Stimulated activated memory B cell treated with anti-CD40 and anti-IgM and Interleukin-4, amounts not matched to agents 10 μg/mL and 1 μg/mL and 100 μg/mL, for 72 hours (primary cell): ENCODE data around the gene TNIK.

Source experiments
- ATAC-seq: fragments of 150-1000 bp; cut with Tn5 transposase; 2 replicates; pipeline ENCODE4 v1.10.0; 2021
- H3K27ac Mint-ChIP-seq: one replicate; pipeline ENCODE4 v1.8.0; 2022; ENCODE audit warnings: mild to moderate bottlenecking, mixed read lengths
- H3K27me3 Mint-ChIP-seq: one replicate; pipeline ENCODE4 v1.8.0; 2022; ENCODE audit warnings: mixed read lengths
- H3K36me3 Mint-ChIP-seq: one replicate; pipeline ENCODE4 v1.8.0; 2022; ENCODE audit warnings: mixed read lengths
- H3K4me1 Mint-ChIP-seq: one replicate; pipeline ENCODE4 v1.8.0; 2022; ENCODE audit warnings: mixed read lengths
- H3K4me3 Mint-ChIP-seq: one replicate; pipeline ENCODE4 v1.8.0; 2022; ENCODE audit warnings: mild to moderate bottlenecking, moderate library complexity, mixed read lengths
- H3K9me3 Mint-ChIP-seq: one replicate; pipeline ENCODE4 v1.8.0; 2022; ENCODE audit warnings: mixed read lengths

The TNIK gene

DNA sequence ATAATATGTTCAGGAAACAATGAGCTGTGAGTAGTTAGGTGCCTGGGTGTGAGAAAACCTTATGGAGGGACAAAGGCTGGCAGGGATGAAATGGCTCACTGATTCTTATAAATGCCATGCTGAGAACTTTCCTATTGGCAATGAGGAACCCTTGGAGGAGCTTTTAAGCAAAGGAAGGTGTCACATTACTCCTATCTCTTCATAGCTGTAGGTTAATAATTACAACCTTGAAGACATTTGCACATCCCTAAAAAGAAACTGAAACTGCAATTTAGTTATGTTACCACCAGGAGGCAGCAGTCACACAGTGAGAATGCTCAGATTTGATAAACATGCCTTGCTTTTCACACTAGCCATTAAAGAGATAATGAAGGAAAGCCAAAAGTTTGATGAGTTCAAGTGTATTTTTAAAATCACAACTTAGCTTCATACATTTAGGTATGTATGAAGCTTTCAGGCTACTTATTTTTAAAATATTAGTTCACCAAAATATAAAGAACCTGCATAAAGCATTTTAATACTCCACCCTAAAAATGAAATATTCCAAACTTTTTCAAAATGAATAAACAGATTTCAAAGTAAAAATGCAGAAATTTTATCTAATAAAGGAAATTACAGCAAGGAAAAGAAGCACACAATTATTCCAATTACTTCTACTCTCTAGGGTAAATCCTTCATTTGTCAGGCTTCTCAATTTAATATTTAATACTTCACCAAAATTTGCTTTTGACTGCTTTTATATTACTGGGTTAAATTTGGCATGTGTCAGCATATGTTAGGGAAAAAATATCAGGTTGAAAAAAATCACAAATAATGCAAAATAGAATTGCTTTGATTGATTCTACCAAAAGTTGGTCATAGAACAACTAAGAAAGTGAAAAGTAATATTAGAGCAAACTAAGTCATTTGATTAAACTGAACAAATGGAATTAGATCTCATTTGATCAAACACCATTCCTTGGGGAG, 296.8 kb downstream of the TNIK start:
- no peak overlapping the region for H3K4me3 Mint-ChIP-seq
- no peaks in the 10 kb centered on the region for H3K36me3 Mint-ChIP-seq
- peaks cover 9% of the 10 kb centered on the region for H3K9me3 Mint-ChIP-seq
- H3K27ac Mint-ChIP-seq: no peak overlapping the region
- H3K27me3 Mint-ChIP-seq: no peaks in the 10 kb centered on the region
- H3K4me1 Mint-ChIP-seq: peaks cover 12% of the 10 kb centered on the region
- ATAC-seq: no peak

DNA sequence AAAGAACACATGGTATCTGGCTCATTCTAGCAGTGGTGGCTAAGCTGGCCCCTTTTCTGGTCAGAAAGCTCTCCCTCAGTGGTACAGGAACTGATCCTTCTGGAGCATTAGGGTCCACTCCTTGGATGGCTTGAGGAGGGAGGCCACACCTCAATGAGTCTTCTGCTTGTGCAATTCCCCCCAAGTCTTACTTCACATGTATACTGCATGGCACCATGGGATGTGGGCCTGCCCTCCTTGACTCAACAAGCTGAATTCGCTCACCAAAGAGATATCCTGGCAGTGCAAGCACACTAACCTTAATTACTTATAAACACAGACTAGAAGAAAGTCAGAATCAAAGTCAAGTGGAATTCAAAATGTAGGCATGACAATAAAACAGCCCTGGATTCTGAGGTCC, 299.9 kb downstream of the TNIK start:
- Mint-ChIP-seq H3K4me1 (peaks cover under 1% of the 10 kb centered on the region), H3K27me3 (no peaks in the 10 kb centered on the region), H3K36me3 (no peaks in the 10 kb centered on the region), H3K4me3 (no peak overlapping the region), H3K27ac (no peak overlapping the region), H3K9me3 (peaks cover 9% of the 10 kb centered on the region)
- ATAC-seq: no peak

DNA sequence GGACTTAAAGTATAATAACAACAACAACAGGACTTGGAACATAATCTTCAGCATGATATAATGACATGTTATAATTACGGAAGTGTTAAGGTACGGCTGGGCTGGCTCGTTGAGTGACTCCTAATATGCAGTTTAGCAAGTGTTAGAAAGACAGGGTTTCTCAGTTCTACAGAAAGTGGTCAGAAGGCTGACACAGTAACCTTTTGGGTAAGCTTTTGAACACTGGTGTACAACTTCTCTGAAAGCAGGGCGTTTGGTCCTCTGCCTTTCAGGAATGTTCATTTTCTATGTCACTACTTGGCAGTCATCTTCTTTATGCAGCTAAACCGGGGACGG, 300.4 kb downstream of the TNIK start:
- H3K4me3 Mint-ChIP-seq: no peak overlapping the region
- peaks cover 9% of the 10 kb centered on the region for H3K9me3 Mint-ChIP-seq
- no peak overlapping the region for H3K27ac Mint-ChIP-seq
- H3K4me1 Mint-ChIP-seq: no peaks in the 10 kb centered on the region
- no peaks in the 10 kb centered on the region for H3K36me3 Mint-ChIP-seq
- ATAC-seq: no peak
- no peaks in the 10 kb centered on the region for H3K27me3 Mint-ChIP-seq

DNA sequence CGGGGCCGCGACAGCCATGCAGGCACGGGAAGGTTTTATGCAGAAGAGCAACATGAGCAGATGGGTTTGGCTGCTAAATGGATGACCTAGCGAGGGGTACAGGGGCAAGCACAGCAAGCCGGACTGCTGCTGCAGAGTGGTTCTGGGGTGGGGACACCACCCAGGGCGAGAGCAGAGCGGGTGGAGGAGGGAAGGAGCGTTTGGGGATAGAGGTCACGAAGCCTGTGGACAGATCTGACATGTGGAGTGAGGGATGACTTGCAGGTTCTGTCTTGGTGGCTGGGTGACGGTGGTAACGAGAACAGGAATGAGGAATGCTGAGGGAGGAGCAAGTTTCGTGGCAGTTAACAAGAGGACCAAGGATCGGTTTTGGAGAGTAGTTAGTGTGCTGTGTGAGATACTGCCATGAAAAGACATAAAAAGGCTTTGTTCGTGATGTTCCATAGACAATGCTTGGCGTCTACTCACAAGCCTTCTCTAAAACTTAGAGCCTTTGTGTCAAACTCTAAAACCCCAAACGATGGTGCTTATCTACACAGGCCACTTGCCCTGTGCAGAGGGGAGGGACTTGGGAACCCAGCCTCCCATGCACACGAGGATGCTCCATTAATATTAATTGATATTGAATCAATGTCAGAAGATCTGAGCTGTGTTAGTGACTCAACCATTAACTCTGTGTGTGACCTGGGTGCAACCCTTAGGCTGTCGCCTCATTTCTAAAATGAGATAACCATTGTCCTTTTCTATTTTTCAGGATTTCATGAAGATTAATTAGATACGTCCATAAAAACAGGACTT, 301.0 kb downstream of the TNIK start:
- H3K4me1 Mint-ChIP-seq: no peaks in the 10 kb centered on the region
- ATAC-seq: peak; percentile 29
- H3K4me3 Mint-ChIP-seq: no peak overlapping the region
- peaks cover 9% of the 10 kb centered on the region for H3K9me3 Mint-ChIP-seq
- no peaks in the 10 kb centered on the region for H3K36me3 Mint-ChIP-seq
- H3K27me3 Mint-ChIP-seq: no peaks in the 10 kb centered on the region
- no peak overlapping the region for H3K27ac Mint-ChIP-seq

DNA sequence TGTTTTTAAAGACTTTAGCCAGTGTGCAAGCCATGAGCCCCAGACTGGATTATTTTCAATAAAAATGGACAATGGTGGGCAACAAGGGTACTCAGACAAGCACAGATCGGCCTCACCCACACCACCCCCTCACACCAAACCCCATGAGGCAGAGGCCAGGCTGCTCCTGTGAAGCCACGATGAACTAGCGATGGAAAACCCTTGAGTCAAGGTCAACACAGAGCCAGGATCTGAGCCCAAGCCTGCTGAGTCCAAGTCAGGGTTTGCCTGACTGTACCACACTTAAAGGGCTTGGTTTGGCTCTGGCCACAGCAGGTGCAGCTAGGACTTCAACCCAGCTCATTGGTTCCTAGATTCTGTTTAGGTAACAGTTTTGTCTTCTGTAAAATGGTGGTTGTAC, 302.2 kb downstream of the TNIK start:
- Mint-ChIP-seq H3K9me3 (peaks cover 6% of the 10 kb centered on the region), H3K4me3 (no peak overlapping the region), H3K27ac (no peak overlapping the region), H3K4me1 (no peaks in the 10 kb centered on the region), H3K36me3 (no peaks in the 10 kb centered on the region), H3K27me3 (no peaks in the 10 kb centered on the region)
- ATAC-seq: no peak

DNA sequence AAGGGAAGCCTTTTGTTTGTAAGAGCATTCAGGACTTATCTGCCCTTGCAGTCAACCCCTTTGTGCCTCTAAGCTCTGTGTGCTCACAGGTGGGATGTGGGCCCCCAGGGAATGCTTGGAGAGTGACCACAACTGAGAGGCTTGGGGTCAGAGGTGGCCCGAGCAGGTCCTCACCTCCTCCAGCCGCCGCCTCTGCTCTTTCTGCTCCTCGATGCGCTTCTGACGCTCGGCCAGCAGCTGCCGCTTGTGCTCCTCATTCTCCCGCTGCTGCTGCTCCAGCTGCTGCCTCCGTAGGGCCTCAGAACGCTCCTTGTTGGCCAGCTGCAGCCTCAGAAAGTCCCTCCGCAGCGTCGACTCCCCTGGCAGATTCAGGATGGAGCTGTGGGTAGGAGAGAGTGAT, 302.9 kb downstream of the TNIK start:
- no peak overlapping the region for H3K27ac Mint-ChIP-seq
- H3K27me3 Mint-ChIP-seq: no peaks in the 10 kb centered on the region
- no peak overlapping the region for H3K4me3 Mint-ChIP-seq
- ATAC-seq: no peak
- no peaks in the 10 kb centered on the region for H3K4me1 Mint-ChIP-seq
- no peaks in the 10 kb centered on the region for H3K36me3 Mint-ChIP-seq
- peaks cover under 1% of the 10 kb centered on the region for H3K9me3 Mint-ChIP-seq

DNA sequence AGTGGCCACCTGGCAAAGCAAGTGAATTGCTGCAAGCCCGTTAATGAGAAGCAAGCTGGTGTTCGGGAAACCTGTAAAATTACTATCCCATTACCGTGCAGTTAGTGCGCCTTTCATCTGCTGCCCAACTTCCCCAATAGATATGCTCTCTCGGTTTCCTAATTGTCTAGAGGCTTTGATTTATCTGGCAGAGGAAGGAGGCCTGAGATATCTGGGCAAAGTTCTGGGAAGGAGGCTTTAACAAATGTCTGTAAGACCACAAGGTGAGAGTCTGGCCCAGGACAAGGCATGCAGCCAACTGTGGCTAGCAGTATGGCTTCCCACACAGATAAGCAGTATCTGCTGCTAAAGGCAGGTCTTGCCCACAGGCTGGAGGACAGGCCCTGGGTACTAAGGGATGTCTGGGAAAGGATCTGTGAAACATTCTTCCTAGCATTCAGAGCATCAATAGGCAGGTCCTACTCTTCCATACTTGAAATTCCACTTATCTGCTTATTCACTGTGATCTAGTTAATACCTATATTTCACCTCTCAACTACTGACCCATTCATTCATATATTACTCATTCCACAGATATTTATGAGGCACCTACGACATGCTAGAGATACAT, 303.7 kb downstream of the TNIK start:
- ATAC-seq: no peak
- no peaks in the 10 kb centered on the region for H3K9me3 Mint-ChIP-seq
- no peak overlapping the region for H3K4me3 Mint-ChIP-seq
- no peak overlapping the region for H3K27ac Mint-ChIP-seq
- H3K36me3 Mint-ChIP-seq: no peaks in the 10 kb centered on the region
- H3K27me3 Mint-ChIP-seq: no peaks in the 10 kb centered on the region
- no peaks in the 10 kb centered on the region for H3K4me1 Mint-ChIP-seq

DNA sequence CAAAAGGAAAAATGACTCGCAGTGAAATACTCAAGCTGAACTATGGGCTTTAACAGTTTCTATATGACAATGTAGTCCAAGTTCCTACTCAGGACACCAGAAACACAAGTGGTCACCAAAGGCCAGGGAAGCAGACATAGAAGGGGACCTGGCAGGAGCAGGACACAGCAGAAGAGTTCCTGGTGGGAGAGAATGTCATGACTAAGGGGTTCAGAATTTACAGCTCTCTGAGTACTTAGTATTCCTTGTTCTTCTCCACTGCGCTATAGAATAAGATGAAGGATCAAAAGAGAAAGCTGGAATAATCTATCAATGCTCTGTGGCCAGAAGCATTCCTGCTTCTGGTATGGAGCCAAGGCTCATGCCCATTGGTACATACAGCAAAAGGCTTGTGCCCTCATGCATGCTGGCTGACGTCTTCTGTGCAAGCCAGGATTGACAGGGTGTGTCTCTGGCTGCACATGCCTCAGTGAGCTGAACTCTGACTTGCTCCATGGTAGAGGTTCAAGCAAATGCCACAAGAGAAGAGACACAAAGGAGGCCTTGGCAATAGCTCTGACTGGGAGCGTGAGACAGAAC, 305.0 kb downstream of the TNIK start:
- Mint-ChIP-seq H3K4me3 (no peak overlapping the region), H3K9me3 (no peaks in the 10 kb centered on the region), H3K27me3 (no peaks in the 10 kb centered on the region), H3K4me1 (no peaks in the 10 kb centered on the region), H3K36me3 (no peaks in the 10 kb centered on the region), H3K27ac (no peak overlapping the region)
- no peak for ATAC-seq

DNA sequence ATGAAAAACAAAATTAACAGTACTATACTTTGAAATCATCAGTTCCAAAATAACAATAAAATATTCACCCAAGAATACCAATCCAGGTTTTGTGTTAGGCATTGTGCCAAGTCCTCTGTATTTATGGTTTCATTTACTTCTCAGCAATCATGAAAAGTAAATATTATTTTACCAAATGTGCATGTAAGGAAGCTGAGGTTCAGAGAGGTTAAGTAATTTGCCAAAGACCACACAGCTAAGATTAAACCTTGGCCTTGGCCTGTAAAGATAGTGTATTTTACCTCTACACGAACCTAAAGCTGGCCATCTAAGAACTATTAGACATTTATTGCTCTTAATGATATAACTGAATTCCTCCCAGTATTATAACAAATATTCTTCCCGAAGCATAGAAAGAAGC, 309.3 kb downstream of the TNIK start:
- no peaks in the 10 kb centered on the region for H3K9me3 Mint-ChIP-seq
- no peak for ATAC-seq
- H3K27me3 Mint-ChIP-seq: no peaks in the 10 kb centered on the region
- H3K4me1 Mint-ChIP-seq: no peaks in the 10 kb centered on the region
- no peaks in the 10 kb centered on the region for H3K36me3 Mint-ChIP-seq
- H3K4me3 Mint-ChIP-seq: no peak overlapping the region
- H3K27ac Mint-ChIP-seq: no peak overlapping the region

DNA sequence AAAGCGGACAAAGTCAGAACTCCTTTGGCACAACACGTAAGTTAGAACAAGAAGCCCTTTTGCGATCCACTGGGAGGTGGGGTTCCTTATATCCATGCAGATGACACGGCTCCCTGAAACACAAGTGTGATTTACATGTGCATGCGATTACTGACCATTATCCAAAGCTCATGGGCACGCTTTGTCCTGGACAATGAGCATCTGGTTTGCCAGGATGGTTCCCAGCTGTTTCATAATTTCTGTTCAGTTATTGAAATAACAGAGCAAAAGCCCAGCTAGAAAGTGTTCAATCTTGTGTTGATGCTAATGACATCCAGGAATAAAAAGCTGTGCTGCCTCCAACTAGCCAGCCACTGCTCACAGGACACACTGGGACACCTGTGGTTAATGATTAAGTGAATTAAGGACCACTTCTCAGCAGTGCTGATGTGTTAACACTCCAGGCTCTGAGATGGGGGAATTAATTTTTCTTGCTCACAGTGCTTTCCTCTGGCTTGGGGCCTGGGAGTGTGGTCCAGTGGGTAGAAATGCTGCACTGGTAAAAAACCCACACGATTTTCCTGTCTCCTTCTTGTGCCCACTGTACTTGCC, 310.6 kb downstream of the TNIK start:
- no peak for ATAC-seq
- H3K27ac Mint-ChIP-seq: no peak overlapping the region
- H3K27me3 Mint-ChIP-seq: no peaks in the 10 kb centered on the region
- H3K9me3 Mint-ChIP-seq: no peaks in the 10 kb centered on the region
- no peaks in the 10 kb centered on the region for H3K4me1 Mint-ChIP-seq
- no peaks in the 10 kb centered on the region for H3K36me3 Mint-ChIP-seq
- H3K4me3 Mint-ChIP-seq: no peak overlapping the region

DNA sequence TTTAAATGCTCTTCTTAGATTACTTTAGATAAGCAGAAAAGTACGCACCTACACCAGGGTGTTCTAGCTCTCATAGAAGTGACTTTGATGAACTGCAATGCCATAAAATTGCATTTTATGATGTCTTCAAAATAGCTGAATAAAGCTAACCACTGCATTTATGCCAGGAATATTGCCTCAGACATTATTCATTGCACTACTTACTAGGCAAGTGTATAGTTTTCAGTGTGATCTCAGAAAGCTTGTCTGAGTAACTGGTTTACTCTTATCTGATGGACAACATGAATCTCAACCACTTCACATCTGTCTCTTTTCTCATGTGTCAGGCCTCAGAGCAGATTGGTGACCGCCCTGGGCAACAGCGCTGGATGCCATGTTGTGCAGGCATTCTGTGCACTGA, 314.4 kb downstream of the TNIK start:
- no peak for ATAC-seq
- H3K4me3 Mint-ChIP-seq: no peak overlapping the region
- H3K36me3 Mint-ChIP-seq: no peaks in the 10 kb centered on the region
- no peaks in the 10 kb centered on the region for H3K27me3 Mint-ChIP-seq
- no peak overlapping the region for H3K27ac Mint-ChIP-seq
- H3K4me1 Mint-ChIP-seq: no peaks in the 10 kb centered on the region
- H3K9me3 Mint-ChIP-seq: no peaks in the 10 kb centered on the region

DNA sequence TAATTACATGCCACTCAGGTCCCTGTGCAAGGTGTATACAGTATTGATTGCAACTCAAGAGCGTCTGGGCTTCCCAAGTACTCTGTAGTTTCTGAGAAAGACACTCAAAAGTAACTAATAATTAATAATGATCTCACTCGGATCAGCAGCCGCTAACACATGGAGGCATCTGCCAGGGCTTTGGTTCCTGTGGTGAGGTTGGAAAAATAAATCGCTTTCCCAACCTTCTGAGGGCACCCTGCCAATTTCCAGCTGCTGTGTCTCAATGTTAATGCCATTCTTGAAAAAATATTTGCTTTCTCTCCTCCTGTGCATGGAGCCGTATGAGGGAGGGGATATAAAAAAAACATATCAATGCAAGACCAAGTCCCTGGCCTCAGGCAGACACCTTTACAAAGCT, 317.2 kb downstream of the TNIK start:
- ATAC-seq: no peak
- H3K4me1 Mint-ChIP-seq: no peaks in the 10 kb centered on the region
- H3K4me3 Mint-ChIP-seq: no peak overlapping the region
- H3K27ac Mint-ChIP-seq: no peak overlapping the region
- H3K27me3 Mint-ChIP-seq: no peaks in the 10 kb centered on the region
- H3K9me3 Mint-ChIP-seq: no peaks in the 10 kb centered on the region
- no peaks in the 10 kb centered on the region for H3K36me3 Mint-ChIP-seq

DNA sequence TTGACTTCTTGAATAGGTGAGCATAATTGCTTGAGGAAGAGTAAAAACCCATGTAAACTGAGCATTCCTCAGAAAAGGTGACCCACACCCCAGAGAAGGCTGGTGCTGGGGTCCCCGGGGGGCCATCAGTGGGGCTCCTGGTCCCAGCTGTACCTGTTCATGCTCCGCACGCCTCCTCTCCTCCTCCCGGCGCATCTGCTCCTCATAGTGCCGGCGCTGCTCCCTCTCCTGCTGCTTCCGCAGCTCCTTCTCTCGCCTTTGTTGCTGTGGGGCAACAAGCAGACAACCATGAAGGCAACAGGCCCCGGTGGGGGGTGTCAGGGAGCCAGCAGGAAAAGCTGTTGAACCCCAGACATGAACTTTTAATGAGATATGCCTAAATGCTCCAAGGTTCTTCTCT, 320.0 kb downstream of the TNIK start:
- Mint-ChIP-seq H3K36me3 (no peaks in the 10 kb centered on the region), H3K27me3 (no peaks in the 10 kb centered on the region), H3K27ac (no peak overlapping the region), H3K4me3 (no peak overlapping the region), H3K4me1 (no peaks in the 10 kb centered on the region), H3K9me3 (no peaks in the 10 kb centered on the region)
- no peak for ATAC-seq

DNA sequence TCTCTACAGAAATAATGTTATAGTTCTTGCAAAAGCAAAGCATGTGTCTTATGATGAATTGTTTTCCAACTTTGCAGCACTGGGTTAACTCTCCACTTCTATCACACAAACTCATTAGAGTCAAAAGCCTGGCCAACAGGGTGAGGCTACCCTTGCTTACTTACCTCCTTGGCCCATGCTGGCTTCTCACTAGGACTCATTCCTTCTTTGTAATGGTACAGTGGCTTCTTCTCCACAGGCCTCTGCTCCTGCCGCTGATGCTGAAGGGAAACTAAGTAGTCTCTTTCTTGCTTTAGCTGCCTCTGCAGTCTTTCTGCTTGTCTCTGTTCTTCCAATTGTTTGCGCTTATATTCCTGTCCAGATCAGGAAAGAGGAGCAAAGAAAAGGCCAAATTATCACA, 322.2 kb downstream of the TNIK start:
- no peak overlapping the region for H3K27ac Mint-ChIP-seq
- no peaks in the 10 kb centered on the region for H3K36me3 Mint-ChIP-seq
- H3K4me3 Mint-ChIP-seq: no peak overlapping the region
- H3K4me1 Mint-ChIP-seq: no peaks in the 10 kb centered on the region
- no peaks in the 10 kb centered on the region for H3K9me3 Mint-ChIP-seq
- H3K27me3 Mint-ChIP-seq: no peaks in the 10 kb centered on the region
- no peak for ATAC-seq

DNA sequence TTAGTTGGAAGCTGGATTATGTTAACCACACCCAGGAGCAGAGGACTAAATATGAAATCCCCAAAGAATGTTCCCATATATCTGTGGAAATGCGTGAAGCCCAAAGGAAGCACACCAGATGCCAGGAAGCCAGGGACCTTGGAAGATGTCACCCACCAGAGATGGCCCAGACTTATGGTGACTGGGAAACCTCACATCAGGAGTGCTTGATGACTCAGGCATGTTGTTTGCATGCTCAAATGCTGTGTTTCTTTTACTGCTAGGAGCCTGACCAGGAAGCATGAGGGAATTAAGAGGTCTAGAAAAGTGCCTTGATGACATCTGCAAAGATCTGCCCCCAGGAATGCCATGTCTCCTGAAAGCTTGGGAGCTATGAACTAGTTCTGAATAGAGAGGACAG, 324.7 kb downstream of the TNIK start:
- H3K4me1 Mint-ChIP-seq: no peaks in the 10 kb centered on the region
- H3K4me3 Mint-ChIP-seq: no peak overlapping the region
- H3K27me3 Mint-ChIP-seq: no peaks in the 10 kb centered on the region
- H3K27ac Mint-ChIP-seq: no peak overlapping the region
- no peaks in the 10 kb centered on the region for H3K9me3 Mint-ChIP-seq
- H3K36me3 Mint-ChIP-seq: no peaks in the 10 kb centered on the region
- ATAC-seq: no peak
